HS-5 (cell line): Measurements from ENCODE around the gene CHST13.
"Not testable (repeated sequence)": the region's sequence is repeated elsewhere in the genome, so short reads cannot be mapped to it uniquely, and the experiment has no call there.

Experiments
- DNase-seq: peaks from one replicate; pipeline ENCODE4 v3.0.0-alpha.2; 2012; ENCODE audit warnings: low read depth

CHST13 gene

GRCh38 chr3:126525853-126526667 is 2.1 kb downstream of the CHST13 start:
- no peak for DNase-seq

- DNase-seq: no peak
Measured at GRCh38 chr3:126526668-126527005, 2.7 kb downstream of the CHST13 start.

- no peak for DNase-seq
Measured at GRCh38 chr3:126527006-126527405, 3.1 kb downstream of the CHST13 start.

- no peak for DNase-seq
Measured at GRCh38 chr3:126527455-126528211, 3.7 kb downstream of the CHST13 start.

GRCh38 chr3:126528419-126528799 is 4.5 kb downstream of the CHST13 start:
- no peak for DNase-seq

GRCh38 chr3:126528800-126529541 is 5.0 kb downstream of the CHST13 start:
- no peak for DNase-seq

- DNase-seq: no peak
Measured at GRCh38 chr3:126529585-126530170, 5.7 kb downstream of the CHST13 start.

- DNase-seq: no peak
Measured at GRCh38 chr3:126530171-126531050, 6.5 kb downstream of the CHST13 start.

GRCh38 chr3:126531051-126531330 is 7.0 kb downstream of the CHST13 start:
- no peak for DNase-seq

- no peak for DNase-seq
Measured at GRCh38 chr3:126533506-126533905, 9.6 kb downstream of the CHST13 start.

- DNase-seq: not testable (repeated sequence)
Measured at GRCh38 chr3:126534716-126535115, 10.8 kb downstream of the CHST13 start.

GRCh38 chr3:126535636-126536035 is 11.7 kb downstream of the CHST13 start:
- no peak for DNase-seq

GRCh38 chr3:126536126-126536525 is 12.2 kb downstream of the CHST13 start:
- DNase-seq: no peak

- DNase-seq: no peak
Measured at GRCh38 chr3:126537116-126537729, 13.3 kb downstream of the CHST13 start.

- DNase-seq: no peak
Measured at GRCh38 chr3:126537730-126538281, 13.9 kb downstream of the CHST13 start.

GRCh38 chr3:126538316-126538715 is 14.4 kb downstream of the CHST13 start:
- DNase-seq: no peak

GRCh38 chr3:126538966-126539365 is 15.0 kb downstream of the CHST13 start:
- DNase-seq: no peak

GRCh38 chr3:126539558-126540250 is 15.7 kb downstream of the CHST13 start:
- no peak for DNase-seq

- peak; percentile 98 for DNase-seq
Measured at GRCh38 chr3:126540342-126540849, 16.4 kb downstream of the CHST13 start.
